Psoas muscle (tissue), 8 donors: ENCODE data around the gene TBC1D22A. TPM values are rescaled to one million over a fixed set of nuclear protein-coding genes. Genes with fewer than 3 reads are reported as not detected.

ENCODE experiments used
- ATAC-seq, 4 donors: fragments of 200-7000 bp; cut with Tn5 transposase; one replicate each; pipeline ENCODE4 v1.9.1; 2020; ENCODE audit warnings: moderate library complexity in 3 of 4, mild to moderate bottlenecking in 2 of 4
- DNase-seq, 2 donors: peaks; one replicate each; pipeline ENCODE4 v3.0.0-alpha.2; 2020
- H3K27ac ChIP-seq: fragments of 200-600 bp; one replicate; pipeline ENCODE4 v1.8.0; 2022
- H3K27me3 ChIP-seq, 3 donors: fragments of 200-600 bp in 1 of 3; one replicate each; pipeline versions ENCODE4 v1.6.1 to v1.8.0; 2013 to 2022; ENCODE audit warnings: low read length in 2 of 3, mild to moderate bottlenecking in 2 of 3, moderate library complexity in 1 of 3; ENCODE audit not compliant: insufficient read depth in 3 of 3
- H3K36me3 ChIP-seq, 2 donors: fragments of 200-600 bp in 1 of 2; one replicate each; pipeline versions ENCODE4 v1.6.1 to v1.8.0; 2013 to 2022; ENCODE audit warnings: low read depth in 1 of 2, mild to moderate bottlenecking in 1 of 2, moderate library complexity in 1 of 2; ENCODE audit not compliant: insufficient read depth in 1 of 2
- H3K4me1 ChIP-seq: fragments of 200-600 bp; one replicate; pipeline ENCODE4 v1.8.0; 2022
- H3K4me3 ChIP-seq: fragments of 200-600 bp; one replicate; pipeline ENCODE4 v1.8.0; 2022; ENCODE audit warnings: mild to moderate bottlenecking
- H3K9me3 ChIP-seq: fragments of 200-600 bp; one replicate; pipeline ENCODE4 v1.8.0; 2022
- WGBS, 3 donors: extraction: QIAGEN DNeasy Blood & Tissue Kit; methylation state at CpG; one replicate each; pipeline versions ENCODE4 v1.1.6 to v1.1.7; 2013; 5-methylcytosine and 5-hydroxymethylcytosine counted together
- intact Hi-C, 2 donors: fragments of 100-400 bp; cut with DNase I; formaldehyde crosslinking; loops; one replicate each; pipeline versions ENCODE4 v1.11.0 to v1.14.2; 2022
- polyA plus RNA-seq, 3 donors: library from polyadenylated mRNA; stranded (reverse); fragments of 200-250 nt; gene quantifications; one replicate each; pipeline ENCODE4 v1.2.3, GENCODE V29; 2013
- total RNA-seq, 4 donors: library from RNA; stranded (reverse); fragmentation: NEBNext Ultra II Directional in 2 of 4; extraction: Animal tissue kit (Norgen Biotek cat#: 25700) in 2 of 4; gene quantifications; one replicate each; pipeline versions ENCODE4 v1.2.1 to v1.2.4, GENCODE V29; 2021 to 2023
- TF ChIP-seq, protein P1 (sequence below): fragments of 200-600 bp; IDR thresholded peaks from one replicate; pipeline ENCODE4 v1.8.0; 2022; ENCODE audit warnings: antibody characterized with exemption
- donor health status: healthy with polysubstance abuse.
- donor health status: DM: no; HTN: no; CAD: no; lungs with moderate emphysema.
- donor health status: Bipolar disorder and iron deficiency.
- donor health status: healthy.
- donor health status: DM: yes; HTN: yes; CAD: no.
- donor health status: DM: no; HTN: no; CAD: no.
- donor health status: DM: no; HTN: no; CAD: no.
- donor health status: DM: yes; HTN: yes; CAD: no.

TBC1D22A gene
- total and polyA plus RNA-seq, 7 donors, result 11.7 to 25.0 (median 18.9) TPM

DNA sequence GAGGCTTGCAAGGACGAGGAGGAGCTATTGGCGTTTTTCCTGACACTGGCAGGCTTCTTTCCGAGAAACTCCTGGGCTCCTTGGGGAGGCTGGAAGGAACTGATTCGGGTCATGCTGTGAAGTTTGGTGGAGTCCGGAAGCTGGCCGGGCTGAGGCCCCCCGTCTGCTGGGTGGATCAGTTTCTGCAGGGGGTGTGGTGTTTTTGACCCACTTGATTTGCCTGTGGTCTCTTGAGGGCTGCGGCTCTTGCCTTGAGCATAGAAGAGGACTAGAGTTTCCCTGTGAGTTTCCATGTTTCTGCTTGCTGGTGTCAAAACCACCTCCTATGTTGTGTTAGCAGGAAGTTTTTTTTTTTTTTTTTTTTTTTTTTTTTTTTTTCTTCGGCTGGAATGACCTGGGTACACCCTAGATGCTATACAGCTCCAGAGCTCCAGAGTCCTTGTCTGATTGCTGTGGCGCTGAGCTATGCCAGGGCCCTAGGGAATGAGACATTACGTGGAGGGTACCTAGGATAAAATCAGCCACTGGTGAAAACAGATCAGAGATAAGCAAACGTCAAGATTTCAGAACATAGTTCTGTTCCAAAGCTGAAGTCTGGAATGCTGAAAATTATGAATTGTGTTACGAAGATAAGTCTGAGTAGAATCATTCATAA lies 728 bp downstream of the TBC1D22A start:
- peak; percentile 3 to 36 (median 10) for ATAC-seq
- H3K4me1 ChIP-seq, result peaks cover 17% of the 10 kb centered on the region
- TF ChIP-seq, protein P1, sequence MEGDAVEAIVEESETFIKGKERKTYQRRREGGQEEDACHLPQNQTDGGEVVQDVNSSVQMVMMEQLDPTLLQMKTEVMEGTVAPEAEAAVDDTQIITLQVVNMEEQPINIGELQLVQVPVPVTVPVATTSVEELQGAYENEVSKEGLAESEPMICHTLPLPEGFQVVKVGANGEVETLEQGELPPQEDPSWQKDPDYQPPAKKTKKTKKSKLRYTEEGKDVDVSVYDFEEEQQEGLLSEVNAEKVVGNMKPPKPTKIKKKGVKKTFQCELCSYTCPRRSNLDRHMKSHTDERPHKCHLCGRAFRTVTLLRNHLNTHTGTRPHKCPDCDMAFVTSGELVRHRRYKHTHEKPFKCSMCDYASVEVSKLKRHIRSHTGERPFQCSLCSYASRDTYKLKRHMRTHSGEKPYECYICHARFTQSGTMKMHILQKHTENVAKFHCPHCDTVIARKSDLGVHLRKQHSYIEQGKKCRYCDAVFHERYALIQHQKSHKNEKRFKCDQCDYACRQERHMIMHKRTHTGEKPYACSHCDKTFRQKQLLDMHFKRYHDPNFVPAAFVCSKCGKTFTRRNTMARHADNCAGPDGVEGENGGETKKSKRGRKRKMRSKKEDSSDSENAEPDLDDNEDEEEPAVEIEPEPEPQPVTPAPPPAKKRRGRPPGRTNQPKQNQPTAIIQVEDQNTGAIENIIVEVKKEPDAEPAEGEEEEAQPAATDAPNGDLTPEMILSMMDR, result no peak
- no peaks in the 10 kb centered on the region for H3K27me3 ChIP-seq
- no peaks in the 10 kb centered on the region for H3K9me3 ChIP-seq
- peak overlapping the region; percentile 77 for H3K4me3 ChIP-seq
- 10 to 15% (median 14%) methylated on average over 13 of the region's 13 CpGs for WGBS, 3 donors
- peaks cover 0 to 13% of the 10 kb centered on the region in 2 donors for H3K36me3 ChIP-seq
- intact Hi-C loops, result loop anchor here in 1 of 2 donors (2.0 kb wide), 1 partner anchor 24 kb away; the partner anchor contains the start of gene CERK
- H3K27ac ChIP-seq, result peak overlapping the region; percentile 96
- peak; percentile 46 to 82 for DNase-seq

- ATAC-seq, result no peak
- H3K36me3 ChIP-seq, result peaks cover 0 to 13% of the 10 kb centered on the region in 2 donors
- TF ChIP-seq, protein P1, result no peak
- H3K27me3 ChIP-seq, result no peaks in the 10 kb centered on the region
- DNase-seq, result no peak
- peak overlapping the region; percentile 96 for H3K27ac ChIP-seq
- intact Hi-C loops, result no loop called here
- no peaks in the 10 kb centered on the region for H3K9me3 ChIP-seq
- H3K4me3 ChIP-seq, result peak overlapping the region; percentile 77
- H3K4me1 ChIP-seq, result peaks cover 19% of the 10 kb centered on the region
- 86 to 88% (median 87%) methylated on average over 6 of the region's 6 CpGs for WGBS, 3 donors
Observed at GRCh38 chr22:46764140-46764680, 1.8 kb downstream of the TBC1D22A start.

GRCh38 chr22:46764779-46765485 lies 2.5 kb downstream of the TBC1D22A start:
- Histone ChIP-seq H3K27ac (no peak overlapping the region), H3K4me3 (no peak overlapping the region), H3K36me3 (peaks cover 0 to 13% of the 10 kb centered on the region in 2 donors), H3K27me3 (no peaks in the 10 kb centered on the region), H3K4me1 (peaks cover 26% of the 10 kb centered on the region), H3K9me3 (no peaks in the 10 kb centered on the region)
- DNase-seq, result no peak
- no peak for ATAC-seq
- intact Hi-C loops, result no loop called here
- TF ChIP-seq, protein P1, result no peak
- WGBS, 3 donors, result 74 to 80% (median 79%) methylated on average over 6 of the region's 6 CpGs

GRCh38 chr22:46766611-46767010 lies 4.2 kb downstream of the TBC1D22A start:
- Histone ChIP-seq H3K4me3 (no peak overlapping the region), H3K27ac (no peak overlapping the region), H3K36me3 (peaks cover 0 to 8% of the 10 kb centered on the region in 2 donors), H3K9me3 (no peaks in the 10 kb centered on the region), H3K27me3 (no peaks in the 10 kb centered on the region), H3K4me1 (peaks cover 34% of the 10 kb centered on the region)
- WGBS, 3 donors, result 91 to 95% (median 92%) methylated on average over 8 of the region's 8 CpGs
- DNase-seq (no peak), ATAC-seq (no peak)
- TF ChIP-seq, protein P1, result no peak
- intact Hi-C loops, result no loop called here
